ENCODE results near the gene MEST.
"Not testable (repeated sequence)": the region's sequence is repeated elsewhere in the genome, so short reads cannot be mapped to it uniquely, and the experiment has no call there.

The MEST gene

DNA sequence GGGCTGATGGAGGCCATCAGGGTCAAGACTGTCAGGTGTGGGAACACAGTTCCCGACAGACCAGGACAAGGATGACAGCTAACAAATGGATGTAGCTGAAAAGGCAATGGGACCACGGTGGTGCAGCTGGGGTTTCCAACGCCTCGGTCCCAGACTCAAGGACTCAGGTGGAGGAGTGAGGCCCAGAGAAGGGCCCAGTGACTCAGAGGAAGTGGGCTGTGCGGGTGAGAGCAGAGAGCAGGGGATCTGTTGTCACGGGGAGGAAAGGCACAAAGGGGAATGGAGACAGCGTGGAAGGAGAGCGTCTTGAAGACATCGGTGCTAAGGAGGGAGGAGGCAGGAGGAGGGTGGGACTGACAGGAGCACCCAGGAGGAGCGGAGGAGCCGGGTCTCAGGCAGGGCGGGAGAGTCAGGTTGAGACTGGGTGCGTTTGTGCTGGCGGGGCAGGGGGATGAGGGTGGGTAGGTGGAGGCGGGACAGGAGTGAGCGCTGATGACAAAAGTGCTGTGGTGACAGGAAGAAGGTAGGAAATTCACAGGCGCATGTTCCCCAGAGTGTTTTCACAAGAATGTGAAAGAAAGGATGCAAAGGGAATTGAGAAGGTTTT is 31.7 kb downstream of the MEST start:
- DNase-seq (ENCODE audit: low read depth in 2 of 2): not testable (repeated sequence)

DNA sequence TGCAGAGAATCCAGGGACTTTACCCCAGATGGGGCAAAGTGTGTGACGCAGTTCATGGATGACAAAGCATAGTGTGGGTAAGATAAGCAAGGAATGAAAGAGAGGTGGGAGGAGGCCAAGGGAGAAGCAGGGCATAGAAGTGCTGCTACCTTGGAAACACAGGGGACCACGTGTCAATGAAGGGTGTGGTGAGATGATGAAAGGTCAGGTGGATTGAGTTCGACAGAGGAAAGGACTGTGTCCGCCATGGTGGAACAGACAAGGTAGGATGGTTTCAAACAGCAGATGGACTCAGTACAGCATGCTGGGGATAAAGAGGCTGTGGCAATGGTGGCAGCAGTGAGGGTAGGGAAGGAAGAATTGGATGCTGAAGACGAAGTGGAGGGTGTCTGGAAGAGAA is 32.7 kb downstream of the MEST start:
- no peak for DNase-seq (ENCODE audit: low read depth in 2 of 2)

DNA sequence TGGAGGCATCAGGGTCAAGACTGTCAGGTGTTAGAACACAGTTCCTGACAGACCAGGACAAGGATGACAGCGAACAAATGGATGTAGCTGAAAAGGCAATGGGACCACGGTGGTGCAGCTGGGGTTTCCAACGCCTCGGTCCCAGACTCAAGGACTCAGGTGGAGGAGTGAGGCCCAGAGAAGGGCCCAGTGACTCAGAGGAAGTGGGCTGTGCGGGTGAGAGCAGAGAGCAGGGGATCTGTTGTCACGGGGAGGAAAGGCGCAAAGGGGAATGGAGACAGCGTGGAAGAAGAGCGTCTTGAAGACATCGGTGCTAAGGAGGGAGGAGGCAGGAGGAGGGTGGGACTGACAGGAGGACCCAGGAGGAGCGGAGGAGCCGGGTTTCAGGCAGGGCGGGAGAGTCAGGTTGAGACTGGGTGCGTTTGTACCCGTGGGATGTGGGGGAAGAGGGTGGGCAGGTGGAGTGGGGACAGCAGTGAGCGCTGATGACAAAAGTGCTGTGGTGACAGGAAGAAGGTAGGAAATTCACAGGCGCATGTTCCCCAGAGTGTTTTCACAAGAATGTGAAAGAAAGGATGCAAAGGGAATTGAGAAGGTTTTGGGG is 36.0 kb downstream of the MEST start:
- not testable (repeated sequence) for DNase-seq (ENCODE audit: low read depth in 2 of 2)

DNA sequence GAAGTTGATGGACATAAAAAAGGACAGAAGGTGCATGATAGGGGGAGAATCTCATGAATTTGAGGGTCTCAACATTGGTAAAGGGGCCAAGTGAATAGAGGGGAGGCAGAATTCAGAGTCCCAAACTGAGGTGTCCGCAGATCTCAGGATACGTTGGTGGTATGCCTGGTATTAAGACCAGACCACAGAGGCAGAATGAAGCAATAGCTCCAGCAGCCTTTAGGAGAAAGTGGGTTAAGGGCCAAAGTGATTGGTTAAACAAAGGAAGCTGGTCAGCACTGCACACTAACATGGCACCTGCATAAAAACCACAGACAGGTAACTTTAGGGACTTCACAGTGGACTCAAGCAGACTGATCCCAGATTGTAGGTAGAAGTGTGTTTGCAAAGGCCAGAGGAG is 37.5 kb downstream of the MEST start:
- no peak for DNase-seq (ENCODE audit: low read depth in 2 of 2)

DNA sequence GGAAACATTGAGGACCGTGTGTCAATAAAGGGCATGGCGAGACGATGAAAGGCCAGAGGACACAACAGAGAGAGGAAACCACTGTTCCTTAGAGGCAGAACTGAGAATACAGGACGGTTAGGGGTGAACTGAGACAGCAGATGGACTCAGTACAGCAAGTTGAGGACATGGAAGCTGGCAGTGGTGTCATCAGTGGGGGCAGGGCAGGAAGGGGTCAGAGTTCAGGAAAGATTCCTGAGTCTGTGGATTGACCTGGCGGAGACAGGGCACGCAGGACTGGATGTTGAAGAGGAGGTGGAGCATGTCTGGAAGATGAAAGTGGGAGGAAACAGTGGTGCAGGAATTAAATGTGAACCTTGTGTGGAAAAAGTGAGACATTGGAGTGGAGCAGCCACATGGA is 46.0 kb downstream of the MEST start:
- DNase-seq (ENCODE audit: low read depth in 2 of 2): not testable (repeated sequence)

DNA sequence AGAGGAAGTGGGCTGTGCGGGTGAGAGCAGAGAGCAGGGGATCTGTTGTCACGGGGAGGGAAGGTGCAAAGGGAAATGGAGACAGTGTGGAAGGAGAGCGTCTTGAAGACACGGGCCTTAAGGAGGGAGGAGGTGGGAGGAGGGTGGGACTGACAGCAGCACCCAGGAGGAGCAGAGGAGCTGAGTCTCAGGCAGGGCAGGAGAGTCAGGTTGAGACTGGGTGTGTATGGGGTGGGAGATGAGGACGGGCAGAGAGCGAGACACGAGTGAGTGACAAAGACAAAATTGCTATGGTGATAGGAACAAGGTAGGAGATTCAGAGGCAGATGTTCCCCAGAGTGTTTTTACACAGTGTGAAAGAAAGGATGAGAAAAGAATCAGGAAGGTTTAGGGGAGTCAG is 49.4 kb downstream of the MEST start:
- DNase-seq (ENCODE audit: low read depth in 2 of 2): not testable (repeated sequence)

DNA sequence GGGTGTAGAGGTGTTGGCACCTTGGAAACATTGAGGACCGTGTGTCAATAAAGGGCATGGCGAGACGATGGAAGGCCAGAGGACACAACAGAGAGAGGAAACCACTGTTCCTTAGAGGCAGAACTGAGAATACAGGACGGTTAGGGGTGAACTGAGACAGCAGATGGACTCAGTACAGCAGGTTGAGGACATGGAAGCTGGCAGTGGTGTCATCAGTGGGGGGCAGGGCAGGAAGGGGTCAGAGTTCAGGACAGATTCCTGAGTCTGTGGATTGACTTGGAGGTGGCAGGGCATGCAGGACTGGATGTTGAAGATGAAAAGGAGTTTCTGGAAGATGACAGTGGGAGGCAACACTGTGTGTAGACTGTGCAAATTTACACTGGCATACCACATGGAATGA is 50.4 kb downstream of the MEST start:
- not testable (repeated sequence) for DNase-seq (ENCODE audit: low read depth in 2 of 2)

DNA sequence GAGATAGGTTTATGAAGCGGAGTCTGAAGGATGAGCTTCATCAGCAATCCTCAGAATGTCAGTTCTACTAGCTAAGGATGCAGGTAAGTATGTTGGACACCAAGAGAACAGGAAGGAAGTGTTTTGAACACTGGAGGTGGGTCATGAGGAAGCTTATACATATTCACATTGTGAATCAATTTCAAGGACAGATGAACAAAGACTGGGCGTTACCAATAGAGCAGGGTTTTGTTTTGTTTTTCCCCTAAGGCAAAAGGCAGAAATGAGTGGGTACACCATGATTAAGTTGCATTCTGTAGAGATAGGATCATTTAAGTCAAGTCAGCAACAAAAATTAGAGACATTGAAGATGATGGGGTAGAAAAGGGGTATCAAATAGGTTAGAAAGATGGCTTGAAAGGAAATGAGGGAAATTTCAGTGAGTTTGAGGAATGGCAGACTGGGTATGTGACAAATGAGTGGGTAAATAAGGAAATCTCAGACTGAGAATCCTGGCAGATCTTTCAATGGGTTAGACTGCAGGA is 51.7 kb downstream of the MEST start:
- no peak for DNase-seq (ENCODE audit: low read depth in 2 of 2)

DNA sequence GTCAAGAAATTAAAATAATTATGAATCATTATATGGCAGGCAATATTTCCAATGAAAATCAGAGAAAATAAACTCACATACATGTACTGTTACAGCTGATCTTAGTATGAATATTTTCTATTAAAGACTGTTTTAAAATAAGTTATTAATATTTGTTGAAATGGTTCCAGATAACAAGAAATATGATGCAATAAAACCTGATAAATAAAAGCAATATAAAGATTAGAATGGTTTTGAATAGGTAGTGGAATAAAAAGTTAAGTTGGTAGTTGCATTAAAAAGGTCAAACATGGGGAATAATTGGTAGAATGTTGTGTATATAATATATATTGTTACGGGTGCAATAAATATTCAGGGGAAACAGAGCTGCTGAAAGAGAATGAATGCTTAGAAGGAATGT is 52.5 kb downstream of the MEST start:
- DNase-seq (ENCODE audit: low read depth in 2 of 2): no peak

DNA sequence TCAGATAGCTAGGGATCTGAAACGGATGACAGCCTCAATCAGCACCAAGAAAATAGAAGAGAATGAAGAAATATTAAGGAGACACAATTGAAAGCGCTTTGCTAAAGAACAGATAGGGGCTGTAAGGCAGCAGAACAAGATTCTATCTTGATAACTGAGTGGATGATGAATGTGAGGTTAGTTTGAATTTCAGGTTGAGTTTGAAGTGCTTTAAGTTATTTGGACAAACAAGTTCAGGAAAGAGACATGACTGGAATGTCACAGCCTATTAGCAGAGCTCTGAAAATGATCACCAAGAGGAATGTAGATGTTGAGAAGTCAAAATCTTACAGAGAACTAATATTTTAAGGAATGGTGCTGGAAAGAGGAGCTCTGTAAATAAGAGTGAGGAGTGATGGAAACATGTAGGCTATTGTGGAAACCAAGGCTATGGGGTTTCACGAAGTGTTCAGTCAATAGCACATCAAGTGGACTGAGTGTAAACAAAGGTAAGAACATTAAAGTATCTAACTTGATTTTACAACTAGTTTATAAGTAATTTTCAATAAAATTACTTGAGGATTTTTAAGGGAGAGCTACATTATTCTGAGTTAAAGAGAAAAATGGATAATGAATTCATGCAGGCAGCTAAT is 61.6 kb downstream of the MEST start:
- no peak for DNase-seq (ENCODE audit: low read depth in 2 of 2)

DNA sequence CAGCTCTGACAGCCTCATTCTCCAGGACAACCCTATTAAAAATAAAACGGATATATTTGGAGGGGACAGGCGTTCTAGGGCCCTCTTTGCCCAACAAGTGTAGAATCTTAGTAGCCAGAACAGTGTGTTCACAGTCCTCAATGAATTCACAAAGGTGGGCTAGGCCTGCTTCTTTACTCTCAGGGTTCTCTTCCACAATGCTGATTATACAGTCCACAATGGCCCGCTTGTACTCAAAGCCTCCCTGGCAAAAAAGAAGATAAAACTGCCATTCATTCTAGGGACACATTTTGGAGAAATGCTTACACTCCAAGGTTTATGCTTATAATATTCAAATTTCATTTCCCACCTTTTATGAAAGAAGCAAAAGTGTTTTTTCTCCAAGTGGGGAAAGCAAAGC is 62.6 kb downstream of the MEST start:
- DNase-seq (ENCODE audit: low read depth in 2 of 2): no peak

Measured in stimulated activated CD4-positive, alpha-beta T cell treated with anti-CD3 and anti-CD28 coated beads, Interleukin-12 subunit alpha, Interleukin-12 subunit beta, amount 100 ng/mL, for 24 hours (primary cell).